ENCODE results near the gene BCLAF1.

DNA sequence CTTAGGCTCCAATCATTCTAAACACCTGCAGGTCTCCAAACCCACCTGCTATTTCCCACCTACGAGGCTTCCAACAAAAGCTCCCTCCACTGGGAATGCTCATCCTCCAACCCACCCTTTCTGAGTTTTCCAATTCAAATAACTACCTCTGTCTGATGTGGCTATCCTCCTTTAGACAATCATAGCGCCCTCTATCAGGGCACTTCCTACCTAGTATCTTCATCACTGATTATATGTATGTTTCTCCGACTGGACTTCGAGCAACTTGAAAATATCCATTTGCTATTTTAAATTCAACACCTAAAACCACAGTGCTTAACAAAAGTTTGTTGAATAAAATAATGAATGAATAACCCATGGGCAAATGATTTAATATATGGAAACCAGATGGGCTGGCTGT, 80.9 kb downstream of the BCLAF1 start:
- no peak for TF ChIP-seq POLR2AphosphoS5 (IDR thresholded peaks at IDR 0.05)
- no peak for TF ChIP-seq POLR2A (IDR thresholded peaks at IDR 0.05)
